Mucosa of descending colon (tissue), 3 donors: ENCODE measurements around the gene HHIPL2. TPM values are rescaled to one million over a fixed set of nuclear protein-coding genes. Genes with fewer than 3 reads are reported as not detected.

Experiments
- ATAC-seq: fragments of 200-7000 bp; cut with Tn5 transposase; one replicate; pipeline ENCODE4 v1.9.1; 2020; ENCODE audit warnings: mild to moderate bottlenecking, moderate library complexity
- DNase-seq, 3 donors: peaks; one replicate each; pipeline ENCODE4 v3.0.0-alpha.2; 2020
- H3K36me3 ChIP-seq: fragments of 200-600 bp; one replicate; pipeline ENCODE4 v1.8.0; 2021; ENCODE audit warnings: low read depth, mild to moderate bottlenecking
- H3K4me1 ChIP-seq: fragments of 200-600 bp; one replicate; pipeline ENCODE4 v1.8.0; 2021; ENCODE audit warnings: low read depth, mild to moderate bottlenecking
- H3K4me3 ChIP-seq: fragments of 200-600 bp; one replicate; pipeline ENCODE4 v1.8.0; 2021; ENCODE audit warnings: mild to moderate bottlenecking
- H3K9me3 ChIP-seq: fragments of 200-600 bp; one replicate; pipeline ENCODE4 v1.8.0; 2021; ENCODE audit warnings: mild to moderate bottlenecking
- intact Hi-C, 2 donors: fragments of 100-400 bp; cut with DNase I in 1 of 2; cut with micrococcal nuclease in 1 of 2; formaldehyde crosslinking; loops; one replicate each; pipeline versions ENCODE4 v1.11.0 to v1.11.1; 2022; cut with DNase I, micrococcal nuclease
- total RNA-seq, 3 donors: library from RNA; stranded (reverse); fragmentation: NEBNext Ultra II Directional in 2 of 3; extraction: Animal tissue kit (Norgen Biotek cat#: 25700) in 2 of 3; gene quantifications; one replicate each; pipeline versions ENCODE4 v1.2.1 to v1.2.4, GENCODE V29; 2021 to 2023
- TF ChIP-seq, protein P1 (sequence below): fragments of 200-600 bp; IDR thresholded peaks from one replicate; pipeline ENCODE4 v1.8.0; 2022; ENCODE audit warnings: antibody characterized with exemption, mild to moderate bottlenecking
- donor health status: DM: no; HTN: no; CAD: no; lungs with moderate emphysema.
- donor health status: DM: no; HTN: no; CAD: no.
- donor health status: DM: no; HTN: yes; CAD: no.

The HHIPL2 gene
- total RNA-seq, 3 donors from 2014 or later: 0.14 to 0.26 TPM; not detected in 1

- Histone ChIP-seq H3K4me3 (no peak overlapping the region), H3K4me1 (no peaks in the 10 kb centered on the region), H3K9me3 (no peaks in the 10 kb centered on the region), H3K36me3 (no peaks in the 10 kb centered on the region)
- TF ChIP-seq, protein P1, sequence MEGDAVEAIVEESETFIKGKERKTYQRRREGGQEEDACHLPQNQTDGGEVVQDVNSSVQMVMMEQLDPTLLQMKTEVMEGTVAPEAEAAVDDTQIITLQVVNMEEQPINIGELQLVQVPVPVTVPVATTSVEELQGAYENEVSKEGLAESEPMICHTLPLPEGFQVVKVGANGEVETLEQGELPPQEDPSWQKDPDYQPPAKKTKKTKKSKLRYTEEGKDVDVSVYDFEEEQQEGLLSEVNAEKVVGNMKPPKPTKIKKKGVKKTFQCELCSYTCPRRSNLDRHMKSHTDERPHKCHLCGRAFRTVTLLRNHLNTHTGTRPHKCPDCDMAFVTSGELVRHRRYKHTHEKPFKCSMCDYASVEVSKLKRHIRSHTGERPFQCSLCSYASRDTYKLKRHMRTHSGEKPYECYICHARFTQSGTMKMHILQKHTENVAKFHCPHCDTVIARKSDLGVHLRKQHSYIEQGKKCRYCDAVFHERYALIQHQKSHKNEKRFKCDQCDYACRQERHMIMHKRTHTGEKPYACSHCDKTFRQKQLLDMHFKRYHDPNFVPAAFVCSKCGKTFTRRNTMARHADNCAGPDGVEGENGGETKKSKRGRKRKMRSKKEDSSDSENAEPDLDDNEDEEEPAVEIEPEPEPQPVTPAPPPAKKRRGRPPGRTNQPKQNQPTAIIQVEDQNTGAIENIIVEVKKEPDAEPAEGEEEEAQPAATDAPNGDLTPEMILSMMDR: no peak
- DNase-seq (no peak), ATAC-seq (no peak)
- intact Hi-C loops: no loop called here
Measured at GRCh38 chr1:222539951-222540597, 7.8 kb downstream of the HHIPL2 start.

DNA sequence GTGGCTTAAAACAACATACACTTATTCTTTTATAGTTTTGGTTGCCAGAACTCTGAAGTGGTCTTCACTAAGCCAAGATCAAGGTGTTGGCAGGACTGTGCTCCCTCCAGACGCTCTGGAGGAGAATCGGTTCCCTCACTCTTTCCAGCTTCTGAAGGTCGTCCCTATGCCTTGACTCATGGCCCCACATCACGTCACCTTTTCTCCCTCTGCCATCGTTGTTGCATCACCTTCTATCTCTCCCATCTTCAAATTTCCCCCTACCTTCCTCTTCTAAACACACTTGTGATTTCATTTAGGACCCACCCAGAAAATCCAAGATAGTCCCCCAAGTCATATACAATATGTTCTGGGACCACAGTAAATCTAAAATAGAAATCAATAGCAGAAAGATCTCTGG is 12.4 kb downstream of the HHIPL2 start:
- Histone ChIP-seq H3K4me3 (no peak overlapping the region), H3K36me3 (no peaks in the 10 kb centered on the region), H3K4me1 (no peaks in the 10 kb centered on the region), H3K9me3 (no peaks in the 10 kb centered on the region)
- intact Hi-C loops: no loop called here
- DNase-seq (no peak), ATAC-seq (no peak)
- TF ChIP-seq, protein P1: no peak

DNA sequence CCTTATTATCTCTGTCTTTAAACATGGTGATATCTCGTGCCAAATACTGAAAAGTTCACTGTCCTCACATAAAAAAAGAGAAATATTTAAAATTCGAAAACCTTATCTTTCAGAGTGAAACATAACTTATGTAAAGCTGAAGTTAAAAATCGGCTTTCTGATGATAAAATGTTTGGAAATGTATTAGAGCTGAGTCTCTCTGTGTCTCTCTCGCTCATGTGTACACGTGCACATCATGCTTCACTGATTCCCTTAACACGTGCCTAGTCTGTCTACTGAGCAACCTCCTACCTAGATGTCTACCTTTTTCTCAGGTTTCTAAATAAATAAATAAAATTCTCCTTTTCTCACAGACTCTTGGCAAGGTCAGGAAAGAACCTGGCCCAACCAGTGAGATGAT is 17.1 kb downstream of the HHIPL2 start:
- ATAC-seq: no peak
- Histone ChIP-seq H3K36me3 (no peaks in the 10 kb centered on the region), H3K4me1 (no peaks in the 10 kb centered on the region), H3K4me3 (no peak overlapping the region), H3K9me3 (no peaks in the 10 kb centered on the region)
- no peak for DNase-seq
- TF ChIP-seq, protein P1: no peak
- intact Hi-C loops: no loop called here

GRCh38 chr1:222529916-222530315 is 18.0 kb downstream of the HHIPL2 start:
- no peaks in the 10 kb centered on the region for H3K36me3 ChIP-seq
- intact Hi-C loops: no loop called here
- TF ChIP-seq, protein P1: no peak
- no peak overlapping the region for H3K4me3 ChIP-seq
- ATAC-seq: no peak
- DNase-seq: no peak
- no peaks in the 10 kb centered on the region for H3K4me1 ChIP-seq
- no peaks in the 10 kb centered on the region for H3K9me3 ChIP-seq

GRCh38 chr1:222529181-222529580 is 18.7 kb downstream of the HHIPL2 start:
- Histone ChIP-seq H3K4me3 (no peak overlapping the region), H3K36me3 (no peaks in the 10 kb centered on the region), H3K9me3 (no peaks in the 10 kb centered on the region), H3K4me1 (no peaks in the 10 kb centered on the region)
- no peak for DNase-seq
- TF ChIP-seq, protein P1: no peak
- no peak for ATAC-seq
- intact Hi-C loops: no loop called here

DNA sequence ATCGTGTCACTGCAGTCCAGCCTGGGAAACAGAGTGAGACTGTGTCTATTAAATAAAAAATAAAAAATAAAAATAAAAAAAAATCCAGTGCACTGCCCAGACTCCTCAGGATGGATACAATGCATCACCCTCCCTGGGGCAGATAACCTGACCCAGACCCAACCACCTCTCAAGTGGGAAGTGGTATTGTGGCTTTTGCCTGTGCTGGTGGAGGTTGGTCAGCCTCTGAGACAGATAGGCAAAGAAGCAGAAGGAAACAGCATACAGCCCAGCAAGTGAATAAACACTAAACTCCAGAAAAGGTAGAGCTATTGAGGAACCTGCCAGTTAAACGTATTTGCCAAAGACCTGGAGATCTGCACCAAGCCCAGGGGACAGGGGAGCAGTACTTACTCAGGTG is 22.0 kb downstream of the HHIPL2 start:
- intact Hi-C loops: no loop called here
- no peak for ATAC-seq

More for the DNA sequence above, 22.0 kb downstream of the HHIPL2 start:
- H3K9me3 ChIP-seq: no peaks in the 10 kb centered on the region
- no peak for DNase-seq
- H3K36me3 ChIP-seq: no peaks in the 10 kb centered on the region
- TF ChIP-seq, protein P1: no peak
- no peak overlapping the region for H3K4me3 ChIP-seq
- H3K4me1 ChIP-seq: no peaks in the 10 kb centered on the region
